GM21717 (cell line): ENCODE data around the gene SLC66A3.
A peak's percentile ranks its signal among the peaks of the same experiment; 100 is the strongest.

Experiments used
- ATAC-seq: cut with Tn5 transposase; IDR thresholded peaks from one replicate; pipeline ENCODE4 v1.9.1; 2021; ENCODE audit warnings: mild to moderate bottlenecking, moderate library complexity; ENCODE audit not compliant: unreplicated experiment

SLC66A3 gene

GRCh38 chr2:11155381-11156035 lies at the start of gene SLC66A3:
SLC66A3 (plus strand) TSS chr2:11155467; CDS start chr2:11155547, 80 bp downstream.
- ATAC-seq: peak; percentile 78

- ATAC-seq: no peak
These were observed 46.3 kb upstream of the SLC66A3 start for GRCh38 chr2:11109002-11109401.

GRCh38 chr2:11112870-11113428 lies 42.3 kb upstream of the SLC66A3 start:
- no peak for ATAC-seq

- ATAC-seq: no peak
These were observed 37.5 kb upstream of the SLC66A3 start for GRCh38 chr2:11117776-11118175.

GRCh38 chr2:11118761-11119160 lies 36.5 kb upstream of the SLC66A3 start:
- ATAC-seq: no peak

GRCh38 chr2:11121099-11121822 lies 34.0 kb upstream of the SLC66A3 start:
- no peak for ATAC-seq

- ATAC-seq: no peak
These were observed 33.5 kb upstream of the SLC66A3 start for GRCh38 chr2:11121823-11122155.

GRCh38 chr2:11122380-11122779 lies 32.9 kb upstream of the SLC66A3 start:
- ATAC-seq: no peak

- ATAC-seq: no peak
These were observed 32.1 kb upstream of the SLC66A3 start for GRCh38 chr2:11123001-11123809.

- no peak for ATAC-seq
These were observed 31.2 kb upstream of the SLC66A3 start for GRCh38 chr2:11123856-11124759.

GRCh38 chr2:11124760-11125068 lies 30.6 kb upstream of the SLC66A3 start:
- no peak for ATAC-seq

GRCh38 chr2:11127761-11128160 lies 27.5 kb upstream of the SLC66A3 start:
- no peak for ATAC-seq

- no peak for ATAC-seq
These were observed 26.9 kb upstream of the SLC66A3 start for GRCh38 chr2:11128243-11128951.

GRCh38 chr2:11129598-11130449 lies 25.4 kb upstream of the SLC66A3 start:
- peak; percentile 79 for ATAC-seq

GRCh38 chr2:11131166-11131920 lies 23.9 kb upstream of the SLC66A3 start:
- no peak for ATAC-seq

GRCh38 chr2:11132036-11132671 lies 23.1 kb upstream of the SLC66A3 start:
- no peak for ATAC-seq

GRCh38 chr2:11133238-11133935 lies 21.9 kb upstream of the SLC66A3 start:
- ATAC-seq: no peak
